Neural cell (in vitro differentiated cells): Measurements from ENCODE around the gene GINS2.

ENCODE experiments used
- EP300 ChIP-seq: fragments of 450-650 bp; conservative IDR thresholded peaks from 2 replicates; pipeline ENCODE4 v1.6.1; 2014; ENCODE audit warnings: antibody characterized with exemption, mild to moderate bottlenecking, moderate library complexity; ENCODE audit not compliant: poor library complexity, severe bottlenecking
- POLR2AphosphoS5 ChIP-seq: IDR thresholded peaks from 2 replicates; pipeline ENCODE4 v1.6.1; 2012
- SMC3 ChIP-seq: fragments of 450-650 bp; conservative IDR thresholded peaks from 2 replicates; pipeline ENCODE4 v1.6.1; 2014; ENCODE audit warnings: antibody characterized with exemption, mild to moderate bottlenecking, moderate library complexity; ENCODE audit not compliant: poor library complexity
- TAF1 ChIP-seq: IDR thresholded peaks from 2 replicates; pipeline ENCODE4 v1.6.1; 2012; ENCODE audit warnings: low read depth
- TF ChIP-seq, protein P1 (sequence below): fragments of 450-650 bp; IDR thresholded peaks from 2 replicates; pipeline ENCODE4 v1.5.1; 2014; ENCODE audit warnings: antibody characterized with exemption, mild to moderate bottlenecking, moderate library complexity; ENCODE audit not compliant: poor library complexity, severe bottlenecking
- TF ChIP-seq, protein P2 (sequence below): IDR thresholded peaks from 2 replicates; pipeline ENCODE4 v1.6.1; 2012; ENCODE audit warnings: borderline replicate concordance

DNA sequence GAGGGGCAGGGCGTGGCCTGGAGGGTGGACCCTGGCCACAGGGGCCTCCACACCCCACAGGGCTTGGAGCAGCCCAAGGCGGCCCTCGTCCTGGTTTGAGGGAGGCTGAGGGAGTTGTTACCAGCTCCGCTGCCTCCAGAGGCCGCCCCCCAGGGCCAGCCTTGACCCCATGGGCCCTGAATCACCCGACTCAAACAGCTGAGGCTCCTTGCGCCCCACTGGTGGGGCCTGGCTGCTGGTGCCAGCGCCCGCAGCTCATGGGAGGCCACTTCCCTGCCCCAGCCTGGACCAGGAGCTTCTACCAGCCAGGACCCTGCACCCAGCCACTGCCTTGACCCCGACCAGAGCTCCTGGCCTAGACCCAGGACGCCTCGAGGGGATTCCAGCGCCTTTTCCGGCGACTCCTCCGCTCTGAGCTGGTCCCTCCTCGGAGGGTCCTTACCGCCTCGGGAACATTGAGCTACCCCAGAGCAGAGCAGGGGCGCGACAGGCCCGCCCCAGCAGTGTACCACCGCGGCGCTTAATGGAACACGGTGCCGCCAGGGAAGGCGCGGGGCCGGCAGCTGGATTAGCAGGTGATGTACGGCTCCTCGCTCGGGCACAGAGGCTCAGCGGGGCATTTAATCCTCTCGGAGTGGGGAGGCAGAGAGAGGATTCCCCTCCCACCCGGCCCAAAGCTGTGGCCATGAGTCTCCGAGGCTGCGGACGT is 38.5 kb downstream of the GINS2 start:
- TF ChIP-seq, protein P1, sequence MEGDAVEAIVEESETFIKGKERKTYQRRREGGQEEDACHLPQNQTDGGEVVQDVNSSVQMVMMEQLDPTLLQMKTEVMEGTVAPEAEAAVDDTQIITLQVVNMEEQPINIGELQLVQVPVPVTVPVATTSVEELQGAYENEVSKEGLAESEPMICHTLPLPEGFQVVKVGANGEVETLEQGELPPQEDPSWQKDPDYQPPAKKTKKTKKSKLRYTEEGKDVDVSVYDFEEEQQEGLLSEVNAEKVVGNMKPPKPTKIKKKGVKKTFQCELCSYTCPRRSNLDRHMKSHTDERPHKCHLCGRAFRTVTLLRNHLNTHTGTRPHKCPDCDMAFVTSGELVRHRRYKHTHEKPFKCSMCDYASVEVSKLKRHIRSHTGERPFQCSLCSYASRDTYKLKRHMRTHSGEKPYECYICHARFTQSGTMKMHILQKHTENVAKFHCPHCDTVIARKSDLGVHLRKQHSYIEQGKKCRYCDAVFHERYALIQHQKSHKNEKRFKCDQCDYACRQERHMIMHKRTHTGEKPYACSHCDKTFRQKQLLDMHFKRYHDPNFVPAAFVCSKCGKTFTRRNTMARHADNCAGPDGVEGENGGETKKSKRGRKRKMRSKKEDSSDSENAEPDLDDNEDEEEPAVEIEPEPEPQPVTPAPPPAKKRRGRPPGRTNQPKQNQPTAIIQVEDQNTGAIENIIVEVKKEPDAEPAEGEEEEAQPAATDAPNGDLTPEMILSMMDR = no peak
- TF ChIP-seq POLR2AphosphoS5 (no peak), SMC3 (no peak), EP300 (no peak), TAF1 (no peak)
- TF ChIP-seq, protein P2, sequence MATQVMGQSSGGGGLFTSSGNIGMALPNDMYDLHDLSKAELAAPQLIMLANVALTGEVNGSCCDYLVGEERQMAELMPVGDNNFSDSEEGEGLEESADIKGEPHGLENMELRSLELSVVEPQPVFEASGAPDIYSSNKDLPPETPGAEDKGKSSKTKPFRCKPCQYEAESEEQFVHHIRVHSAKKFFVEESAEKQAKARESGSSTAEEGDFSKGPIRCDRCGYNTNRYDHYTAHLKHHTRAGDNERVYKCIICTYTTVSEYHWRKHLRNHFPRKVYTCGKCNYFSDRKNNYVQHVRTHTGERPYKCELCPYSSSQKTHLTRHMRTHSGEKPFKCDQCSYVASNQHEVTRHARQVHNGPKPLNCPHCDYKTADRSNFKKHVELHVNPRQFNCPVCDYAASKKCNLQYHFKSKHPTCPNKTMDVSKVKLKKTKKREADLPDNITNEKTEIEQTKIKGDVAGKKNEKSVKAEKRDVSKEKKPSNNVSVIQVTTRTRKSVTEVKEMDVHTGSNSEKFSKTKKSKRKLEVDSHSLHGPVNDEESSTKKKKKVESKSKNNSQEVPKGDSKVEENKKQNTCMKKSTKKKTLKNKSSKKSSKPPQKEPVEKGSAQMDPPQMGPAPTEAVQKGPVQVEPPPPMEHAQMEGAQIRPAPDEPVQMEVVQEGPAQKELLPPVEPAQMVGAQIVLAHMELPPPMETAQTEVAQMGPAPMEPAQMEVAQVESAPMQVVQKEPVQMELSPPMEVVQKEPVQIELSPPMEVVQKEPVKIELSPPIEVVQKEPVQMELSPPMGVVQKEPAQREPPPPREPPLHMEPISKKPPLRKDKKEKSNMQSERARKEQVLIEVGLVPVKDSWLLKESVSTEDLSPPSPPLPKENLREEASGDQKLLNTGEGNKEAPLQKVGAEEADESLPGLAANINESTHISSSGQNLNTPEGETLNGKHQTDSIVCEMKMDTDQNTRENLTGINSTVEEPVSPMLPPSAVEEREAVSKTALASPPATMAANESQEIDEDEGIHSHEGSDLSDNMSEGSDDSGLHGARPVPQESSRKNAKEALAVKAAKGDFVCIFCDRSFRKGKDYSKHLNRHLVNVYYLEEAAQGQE = no peak
